Fibroblast of lung (primary cell): ENCODE data around the gene CFAP74.

Experiments used
- CTCF ChIP-seq, 2 donors: IDR thresholded peaks in 1 of 2; conservative IDR thresholded peaks in 1 of 2; 1 replicate in 1 of 2; 2 replicates in 1 of 2; pipeline ENCODE4 v1.5.1; 2011 to 2012; ENCODE audit warnings: low read length in 2 of 2, control low read depth in 1 of 2, inconsistent platforms in 1 of 2, low read depth in 1 of 2, mild to moderate bottlenecking in 1 of 2
- EZH2 ChIP-seq: IDR thresholded peaks from 2 replicates; pipeline ENCODE4 v1.5.1; 2012; ENCODE audit warnings: low read length, control low read depth, mild to moderate bottlenecking; ENCODE audit errors: missing control alignments

- TF ChIP-seq CTCF (conservative IDR thresholded peaks at IDR 0.05 in 1 of 2, IDR thresholded peaks at IDR 0.05 in 1 of 2; ENCODE audit: low read depth in 1 of 2, low read length in 2 of 2) = no peak
- TF ChIP-seq EZH2 = no peak
Observed at GRCh38 chr1:2043886-2044285, 40.3 kb upstream of the CFAP74 start.
